GM12892 (cell line): ENCODE measurements around the gene PLA2G7.

Source experiments
- POLR2AphosphoS5 ChIP-seq: IDR thresholded peaks from 2 replicates; pipeline ENCODE4 v1.6.1; 2011; ENCODE audit warnings: low read depth, low read length, control low read depth
- TAF1 ChIP-seq: IDR thresholded peaks from 2 replicates; pipeline ENCODE4 v1.6.1; 2011; ENCODE audit warnings: low read depth, mild to moderate bottlenecking, control low read depth, low read length, borderline replicate concordance

DNA sequence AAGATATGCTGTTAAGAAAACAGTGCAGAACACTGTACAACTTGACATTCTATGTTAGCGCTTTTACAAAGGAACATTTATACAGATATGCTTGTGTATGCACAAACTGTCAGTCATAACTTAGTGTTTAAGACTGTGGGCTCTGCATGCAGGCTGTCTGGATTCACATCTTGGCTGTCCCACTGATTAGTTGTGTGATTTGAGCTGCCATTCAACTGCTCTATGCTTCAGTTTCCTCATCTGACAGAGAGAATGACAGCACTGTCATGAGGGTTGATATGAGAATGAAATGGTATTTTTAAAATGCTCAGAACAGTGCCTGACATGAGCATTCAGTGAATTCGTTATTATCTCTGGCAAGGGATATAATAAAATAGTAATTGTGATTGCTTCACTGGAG, 73.7 kb downstream of the PLA2G7 start:
- TF ChIP-seq TAF1 (no peak), POLR2AphosphoS5 (no peak)
